GM23248 (cell line): Measurements from ENCODE around the gene ZNF22.

ENCODE experiments used
- EZH2 ChIP-seq: fragments of 200-600 bp; sonication (generic); IDR thresholded peaks from 2 replicates; pipeline ENCODE4 v1.6.1; 2018; ENCODE audit warnings: antibody characterized with exemption, mild to moderate bottlenecking; ENCODE audit not compliant: insufficient read depth, poor library complexity, severe bottlenecking
- EZH2phosphoT487 ChIP-seq: fragments of 200-600 bp; sonication (generic); IDR thresholded peaks from 2 replicates; pipeline ENCODE4 v1.6.1; 2018; ENCODE audit warnings: antibody characterized with exemption, moderate library complexity, mild to moderate bottlenecking, low read depth; ENCODE audit not compliant: insufficient read depth

DNA sequence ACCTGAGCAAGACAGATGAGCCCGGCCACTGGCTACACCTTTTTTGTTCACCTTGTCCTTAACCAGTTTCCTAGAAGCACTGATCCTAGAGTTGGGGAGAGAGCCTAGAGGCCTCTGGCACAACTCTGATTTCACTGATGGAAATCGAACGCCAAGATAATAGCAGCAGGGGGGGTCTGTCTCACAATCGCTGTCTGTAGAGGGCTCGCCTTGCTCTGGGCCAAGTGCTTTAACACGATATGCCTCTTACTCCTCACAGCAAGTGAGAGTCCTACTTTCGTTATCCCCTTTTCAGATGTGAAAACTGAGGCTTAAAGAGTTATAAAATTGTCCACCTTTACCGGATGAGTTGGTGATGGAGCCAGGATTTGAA, 40.6 kb upstream of the ZNF22 start:
- TF ChIP-seq EZH2 (no peak), EZH2phosphoT487 (no peak)
